HepG2 (cell line): ENCODE results near the gene CREBRF. TPM values are rescaled to one million over a fixed set of nuclear protein-coding genes. Genes with fewer than 3 reads are reported as not detected.

Source experiments
- ATAC-seq: fragments of 200-7000 bp; cut with Tn5 transposase; 3 replicates; pipeline ENCODE4 v1.9.1; 2020; ENCODE audit warnings: mild to moderate bottlenecking, moderate library complexity
- BruUV-seq: library from RNA; stranded (reverse); fragments of 400-500 nt; replicated peaks from 2 replicates; lab custom pipeline; 2021; lab: Mats Ljungman, UMichigan
- CTCF ChIA-PET: fragments of 300-600 bp; formaldehyde crosslinking; extraction: SDS; loops from one replicate; lab custom pipeline; 2021; ENCODE audit warnings: low total read pairs, inconsistent platforms, low intra/inter-chr PET ratio; lab: Yijun Ruan, JAX
- POLR2A ChIA-PET: fragments of 350-600 bp; sonication (Branson Sonifier 250); formaldehyde crosslinking; loops from one replicate; lab custom pipeline; 2020; ENCODE audit warnings: antibody characterized with exemption, inconsistent platforms; lab: Yijun Ruan, JAX
- DNase-seq: peaks from one replicate; pipeline ENCODE4 v3.0.0-alpha.2; 2015; ENCODE audit warnings: low spot score
- FAIRE-seq: peaks from 3 replicates; lab custom pipeline; 2011; peaks lifted over from hg19 to GRCh38; lab: Jason Lieb, UNC
- H2AFZ ChIP-seq: one replicate; pipeline ENCODE4 v1.6.1; 2011; ENCODE audit warnings: low read length, inconsistent platforms
- H3K27ac ChIP-seq: fragments of 300-600 bp; 3 replicates; pipeline ENCODE4 v1.8.0; 2011; ENCODE audit warnings: mixed run types, mild to moderate bottlenecking, mixed read lengths, low read length, inconsistent platforms; ENCODE audit not compliant: insufficient read depth; ENCODE audit errors: extremely low read length
- H3K27me3 ChIP-seq, 2 experiments: fragments of 200-600 bp in 1 of 2; 2 replicates in 1 of 2; 3 replicates in 1 of 2; pipeline versions ENCODE4 v1.6.0 to v1.8.0; 2011; ENCODE audit warnings: low read length in 2 of 2, mild to moderate bottlenecking in 2 of 2, moderate library complexity in 2 of 2, inconsistent platforms in 1 of 2; ENCODE audit not compliant: insufficient read depth in 2 of 2, control insufficient read depth in 1 of 2
- H3K36me3 ChIP-seq, 2 experiments: fragments of 200-600 bp in 1 of 2; replicated peaks in 1 of 2; 2 replicates in 1 of 2; 3 replicates in 1 of 2; pipeline versions ENCODE4 v1.5.1 to v1.8.0; 2011; ENCODE audit warnings: low read length in 2 of 2, inconsistent platforms in 1 of 2; ENCODE audit not compliant: insufficient read depth in 2 of 2, control insufficient read depth in 1 of 2
- H3K4me1 ChIP-seq: 2 replicates; pipeline ENCODE4 v1.5.1; 2012; ENCODE audit warnings: low read length, inconsistent platforms; ENCODE audit not compliant: insufficient read depth
- H3K4me2 ChIP-seq: 2 replicates; pipeline ENCODE4 v1.6.0; 2011; ENCODE audit warnings: low read depth, low read length, inconsistent platforms
- H3K4me3 ChIP-seq, 3 experiments: fragments of 200-600 bp in 1 of 3; sonication (generic), shearing (Covaris generic) in 1 of 3; replicated peaks in 1 of 3; 2 replicates each; pipeline ENCODE4 v1.5.1; 2011 to 2016; ENCODE audit warnings: low read length in 3 of 3, inconsistent platforms in 2 of 3, low read depth in 2 of 3, mild to moderate bottlenecking in 2 of 3, control low read depth in 1 of 3, mixed read lengths in 1 of 3; ENCODE audit not compliant: insufficient read depth in 1 of 3
- H3K79me2 ChIP-seq: one replicate; pipeline ENCODE4 v1.6.1; 2011; ENCODE audit warnings: low read length, inconsistent platforms; ENCODE audit not compliant: insufficient read depth
- H3K9ac ChIP-seq: 2 replicates; pipeline ENCODE4 v1.6.0; 2011; ENCODE audit warnings: mild to moderate bottlenecking, low read depth, low read length, inconsistent platforms; ENCODE audit not compliant: insufficient read depth
- H3K9me3 ChIP-seq: 2 replicates; pipeline ENCODE4 v1.5.1; 2012; ENCODE audit warnings: mild to moderate bottlenecking, low read length
- H4K20me1 ChIP-seq: 2 replicates; pipeline ENCODE4 v1.6.0; 2011; ENCODE audit warnings: inconsistent platforms, mild to moderate bottlenecking, low read length, moderate library complexity; ENCODE audit not compliant: insufficient read depth
- CHD2 ChIP-seq: IDR thresholded peaks from 2 replicates; pipeline ENCODE4 v1.6.1; 2011; ENCODE audit warnings: low read depth, low read length, improper control_type of control experiment
- HNF4A ChIP-seq: sonication (generic); formaldehyde crosslinking; IDR thresholded peaks from 2 replicates; pipeline ENCODE4 v1.4.0; 2020; ENCODE audit warnings: missing genetic modification reagents
- KLF15 ChIP-seq: sonication (generic); formaldehyde crosslinking; IDR thresholded peaks from 2 replicates; pipeline ENCODE4 v1.8.1; 2023; ENCODE audit warnings: borderline replicate concordance, mild to moderate bottlenecking, inconsistent platforms, missing genetic modification reagents, mixed read lengths
- MED1 ChIP-seq: sonication (generic); formaldehyde crosslinking; IDR thresholded peaks from 2 replicates; pipeline ENCODE4 v1.4.0; 2020; ENCODE audit warnings: missing genetic modification reagents
- MXI1 ChIP-seq: IDR thresholded peaks from 3 replicates; pipeline ENCODE4 v1.6.1; 2012; ENCODE audit warnings: low read depth, low read length, inconsistent platforms, borderline replicate concordance
- MYNN ChIP-seq: sonication (generic); formaldehyde crosslinking; IDR thresholded peaks from 2 replicates; pipeline ENCODE4 v1.4.0; 2020; ENCODE audit warnings: mild to moderate bottlenecking, low read depth, missing genetic modification reagents
- PITX1 ChIP-seq: sonication (generic); formaldehyde crosslinking; IDR thresholded peaks from 2 replicates; pipeline ENCODE4 v1.5.1; 2020; ENCODE audit warnings: mild to moderate bottlenecking, missing genetic modification reagents
- POGZ ChIP-seq: sonication (generic); formaldehyde crosslinking; IDR thresholded peaks from 2 replicates; pipeline ENCODE4 v1.4.0; 2020; ENCODE audit warnings: mild to moderate bottlenecking, missing genetic modification reagents
- RBAK ChIP-seq: sonication (generic); formaldehyde crosslinking; IDR thresholded peaks from 2 replicates; pipeline ENCODE4 v1.5.1; 2020; ENCODE audit warnings: mild to moderate bottlenecking, missing genetic modification reagents
- RBM22 ChIP-seq: fragments of 200-400 bp; formaldehyde crosslinking; optimal IDR thresholded peaks from 2 replicates; pipeline ENCODE3; 2017; ENCODE audit warnings: mild to moderate bottlenecking, low read length, moderate library complexity
- SAP130 ChIP-seq: IDR thresholded peaks from 2 replicates; pipeline ENCODE4 v1.6.1; 2016; ENCODE audit warnings: low read depth
- SOX13 ChIP-seq, 3 experiments: fragments of 450-650 bp in 1 of 3; sonication (generic) in 1 of 3; formaldehyde crosslinking in 1 of 3; IDR thresholded peaks in 2 of 3; conservative IDR thresholded peaks in 1 of 3; 2 replicates each; pipeline versions ENCODE4 v1.5.0 to v1.6.1; 2016 to 2020; ENCODE audit warnings: antibody characterized with exemption in 1 of 3, mild to moderate bottlenecking in 1 of 3, missing compliant biosample characterization in 1 of 3, missing genetic modification reagents in 1 of 3, moderate library complexity in 1 of 3
- SOX6 ChIP-seq, 2 experiments: fragments of 450-650 bp in 1 of 2; sonication (generic) in 1 of 2; formaldehyde crosslinking in 1 of 2; IDR thresholded peaks; 2 replicates each; pipeline versions ENCODE4 v1.4.0 to v1.6.1; 2017 to 2020; ENCODE audit warnings: antibody characterized with exemption in 1 of 2, mild to moderate bottlenecking in 1 of 2, missing genetic modification reagents in 1 of 2
- TRIM22 ChIP-seq: fragments of 450-650 bp; IDR thresholded peaks from 2 replicates; pipeline ENCODE4 v1.6.1; 2017
- TSC22D2 ChIP-seq: sonication (generic); formaldehyde crosslinking; IDR thresholded peaks from 2 replicates; pipeline ENCODE4 v1.5.1; 2020; ENCODE audit warnings: missing genetic modification reagents, mild to moderate bottlenecking, borderline replicate concordance
- ZMYM3 ChIP-seq: sonication (generic); formaldehyde crosslinking; IDR thresholded peaks from 2 replicates; pipeline ENCODE4 v1.5.1; 2020; ENCODE audit warnings: mild to moderate bottlenecking, missing genetic modification reagents
- ZNF629 ChIP-seq: sonication (generic); formaldehyde crosslinking; conservative IDR thresholded peaks from 2 replicates; pipeline ENCODE4 v1.5.0; 2020; ENCODE audit warnings: missing genetic modification reagents
- ZNF703 ChIP-seq: sonication (generic); formaldehyde crosslinking; IDR thresholded peaks from 2 replicates; pipeline ENCODE4 v1.5.1; 2020; ENCODE audit warnings: missing genetic modification reagents, mild to moderate bottlenecking, moderate library complexity, borderline replicate concordance
- WGBS: methylation state at CpG from one replicate; pipeline ENCODE4 v1.1.6; 2017; ENCODE audit warnings: low lambda C conversion rate; 5-methylcytosine and 5-hydroxymethylcytosine counted together
- in situ Hi-C: cut with HindIII; loops from 2 replicates; pipeline ENCODE4 v1.10.0; 2017; ENCODE audit warnings: low pct_unique_long_range_greater_than_20kb; ENCODE audit not compliant: extremely low pct_ligation_motif_present
- intact Hi-C: fragments of 100-400 bp; cut with micrococcal nuclease; formaldehyde crosslinking; loops from one replicate; pipeline ENCODE4 v1.10.0; 2022; ENCODE audit not compliant: unreplicated experiment
- polyA plus RNA-seq, 8 experiments: library from polyadenylated mRNA; depleted of rRNA in 3 of 8; stranded (reverse) in 7 of 8; unstranded in 1 of 8; fragments of >200 nt; fragmentation: Illumina TruSeq in 4 of 8; extraction: Trizol in 4 of 8; gene quantifications; 2 replicates each; pipeline versions ENCODE4 v1.2.1 to v1.2.3, GENCODE V29; 2011 to 2016; ENCODE audit warnings: low read depth in 4 of 8, missing spikeins in 1 of 8, mixed read lengths in 1 of 8; ENCODE audit not compliant: insufficient read depth in 1 of 8
- total RNA-seq, 5 experiments: library from RNA; depleted of rRNA; stranded (reverse); fragments of >200 nt; fragmentation: Illumina TruSeq; extraction: Trizol; gene quantifications; 2 replicates each; pipeline ENCODE4 v1.2.3, GENCODE V29; 2016; ENCODE audit warnings: low read depth in 1 of 5
- TF ChIP-seq, protein P1 (sequence below): fragments of 450-650 bp; IDR thresholded peaks from 2 replicates; pipeline ENCODE4 v1.6.1; 2016

Gene CREBRF
- total and polyA plus RNA-seq, 2 of the 13 experiments (the other 11 are each of a cell fraction or from before 2014, with no cell fraction given), result 4.5 to 10.2 TPM

DNA sequence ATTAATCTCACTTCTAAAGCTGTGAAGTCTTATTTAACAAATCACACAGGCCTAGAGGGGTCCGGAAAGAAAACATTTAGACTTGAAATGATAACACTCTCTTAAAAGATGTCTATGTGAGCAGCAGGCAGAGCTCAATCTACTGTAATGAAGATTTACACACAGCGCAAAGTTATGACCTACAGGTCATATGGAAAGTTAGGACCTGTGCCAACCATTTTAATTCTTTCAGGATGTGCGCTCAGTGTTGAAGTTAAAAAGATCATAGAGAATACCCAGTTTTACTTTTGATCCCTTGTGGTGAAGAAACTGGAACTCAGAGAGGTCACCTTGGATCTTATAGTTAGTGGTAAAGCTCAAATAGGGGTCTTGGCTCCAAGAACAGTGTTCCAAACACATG lies 3.1 kb upstream of the CREBRF start (continued):
- TF ChIP-seq TRIM22 (no peak), ZNF703 (CRISPR knock-in tag) (no peak), MED1 (CRISPR knock-in tag) (no peak), SOX6 (IDR thresholded peaks at IDR 0.05) (no peak), SOX6 (CRISPR knock-in tag; IDR thresholded peaks at IDR 0.05) (no peak)

- Histone ChIP-seq H2AFZ (peak overlapping the region; percentile 31), H3K27ac (peak overlapping the region; percentile 31), H3K4me1 (peaks cover 30% of the 10 kb centered on the region), H4K20me1 (no peaks in the 10 kb centered on the region), H3K79me2 (peaks cover 15% of the 10 kb centered on the region), H3K36me3 (no peaks in the 10 kb centered on the region), H3K4me2 (peak overlapping the region; percentile 93), H3K4me3 (peak overlapping the region; percentile 66 to 83 (median 75)), H3K9me3 (no peaks in the 10 kb centered on the region), H3K9ac (peak overlapping the region; percentile 45), H3K27me3 (no peaks in the 10 kb centered on the region; a peak in 1 of 5 replicates)
- ChIA-PET CTCF (no interaction called here), POLR2A (no interaction called here)
- FAIRE-seq (peak; percentile 26), ATAC-seq (no peak), DNase-seq (peak; percentile 56)
- WGBS, result 2% methylated on average over 10 of the region's 10 CpGs
- in situ Hi-C loops, result loop anchor here (5.0 kb wide), 2 partner anchors 38 to 73 kb away; partner anchors contain the start of gene ATP6V0E1
- BruUV-seq, result TSS peak; percentile 74
- intact Hi-C loops, result loop anchor here (5.0 kb wide), 1 partner anchor 37 kb away; no protein-coding TSS in a partner anchor
- TF ChIP-seq TSC22D2 (CRISPR knock-in tag) (0 out of 2 replicates have a peak, but pooled peaks have one; percentile 6), SAP130 (CRISPR knock-in tag) (peak; percentile 39; the same call in 1 of the 2 replicates), RBAK (CRISPR knock-in tag) (no peak), CHD2 (no peak), RBM22 (no peak), ZNF629 (CRISPR knock-in tag) (peak; percentile 82), HNF4A (CRISPR knock-in tag) (peak; percentile 55), POGZ (no peak), MXI1 (peak; percentile 16; the same call in 1 of the 3 replicates), ZMYM3 (peak; percentile 21; the same call in 1 of the 2 replicates), MYNN (CRISPR knock-in tag) (no peak), SOX13 (IDR thresholded peaks at IDR 0.05) (no peak), SOX13 (CRISPR knock-in tag; conservative IDR thresholded peaks at IDR 0.05 in 1 of 2, IDR thresholded peaks at IDR 0.05 in 1 of 2) (0 out of 4 replicates have a peak, but pooled peaks of 1 of the 2 experiments have one; percentile 3), KLF15 (CRISPR knock-in tag) (no peak), PITX1 (CRISPR knock-in tag) (no peak)
- TF ChIP-seq, protein P1, sequence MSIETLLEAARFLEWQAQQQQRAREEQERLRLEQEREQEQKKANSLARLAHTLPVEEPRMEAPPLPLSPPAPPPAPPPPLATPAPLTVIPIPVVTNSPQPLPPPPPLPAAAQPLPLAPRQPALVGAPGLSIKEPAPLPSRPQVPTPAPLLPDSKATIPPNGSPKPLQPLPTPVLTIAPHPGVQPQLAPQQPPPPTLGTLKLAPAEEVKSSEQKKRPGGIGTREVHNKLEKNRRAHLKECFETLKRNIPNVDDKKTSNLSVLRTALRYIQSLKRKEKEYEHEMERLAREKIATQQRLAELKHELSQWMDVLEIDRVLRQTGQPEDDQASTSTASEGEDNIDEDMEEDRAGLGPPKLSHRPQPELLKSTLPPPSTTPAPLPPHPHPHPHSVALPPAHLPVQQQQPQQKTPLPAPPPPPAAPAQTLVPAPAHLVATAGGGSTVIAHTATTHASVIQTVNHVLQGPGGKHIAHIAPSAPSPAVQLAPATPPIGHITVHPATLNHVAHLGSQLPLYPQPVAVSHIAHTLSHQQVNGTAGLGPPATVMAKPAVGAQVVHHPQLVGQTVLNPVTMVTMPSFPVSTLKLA, result no peak
These were observed 970 bp upstream of the CREBRF start for GRCh38 chr5:173055042-173055721.
